A549 (cell line): Measurements from ENCODE around the gene SINHCAF. TPM values are rescaled to one million over a fixed set of nuclear protein-coding genes. Genes with fewer than 3 reads are reported as not detected.

Experiments
- ATAC-seq, 2 experiments: fragments of 200-7000 bp in 1 of 2; fragments of >200 bp in 1 of 2; cut with Nextera tagmentation in 1 of 2; cut with Tn5 transposase in 1 of 2; 3 replicates each; pipeline versions ENCODE4 v1.8.0 to v1.9.1; 2018 to 2020; ENCODE audit warnings: mild to moderate bottlenecking in 1 of 2, moderate library complexity in 1 of 2
- CTCF ChIA-PET: fragments of 300-600 bp; sonication (Branson Sonifier 250); formaldehyde crosslinking; extraction: SDS; loops from one replicate; lab custom pipeline; 2021; ENCODE audit warnings: antibody characterized with exemption, inconsistent platforms; lab: Yijun Ruan, JAX
- POLR2A ChIA-PET: fragments of 350-600 bp; formaldehyde crosslinking; extraction: SDS; loops from one replicate; lab custom pipeline; 2021; ENCODE audit warnings: antibody characterized with exemption, inconsistent platforms; lab: Yijun Ruan, JAX
- DNase-seq, 2 experiments: peaks; one replicate each; pipeline versions ENCODE4 v3.0.0 to v3.0.0-alpha.2; 2011 to 2016; ENCODE audit warnings: low read depth in 1 of 2, low spot score in 1 of 2
- FAIRE-seq: peaks from 2 replicates; lab custom pipeline; 2011; peaks lifted over from hg19 to GRCh38; lab: Jason Lieb, UNC
- H3K27ac ChIP-seq, 2 experiments: fragments of >200 bp; sonication (Bioruptor Twin); formaldehyde crosslinking; 3 replicates each; pipeline ENCODE4 v1.5.1; 2016 to 2017
- H3K4me1 ChIP-seq: fragments of >200 bp; sonication (Bioruptor Twin); formaldehyde crosslinking; 3 replicates; pipeline ENCODE4 v1.6.1; 2016
- H3K4me2 ChIP-seq: fragments of >200 bp; sonication (Bioruptor Twin); formaldehyde crosslinking; 3 replicates; pipeline ENCODE4 v1.6.1; 2016
- H3K4me3 ChIP-seq: fragments of >200 bp; sonication (Bioruptor Twin); formaldehyde crosslinking; 3 replicates; pipeline ENCODE4 v1.5.1; 2016
- H3K9me3 ChIP-seq: fragments of >200 bp; sonication (Bioruptor Twin); formaldehyde crosslinking; 3 replicates; pipeline ENCODE4 v1.6.1; 2016
- CBX2 ChIP-seq: fragments of 200-600 bp; sonication (generic); IDR thresholded peaks from 2 replicates; pipeline ENCODE4 v1.6.1; 2016; ENCODE audit warnings: low read depth, mild to moderate bottlenecking, borderline replicate concordance
- CBX8 ChIP-seq: fragments of 200-600 bp; sonication (generic); IDR thresholded peaks from 2 replicates; pipeline ENCODE4 v1.6.1; 2016
- CHD2 ChIP-seq: fragments of 150-350 bp; IDR thresholded peaks from 2 replicates; pipeline ENCODE4 v1.6.1; 2014; ENCODE audit warnings: low read length; ENCODE audit not compliant: partially characterized antibody
- CHD4 ChIP-seq: fragments of 200-600 bp; sonication (generic); IDR thresholded peaks from 2 replicates; pipeline ENCODE4 v1.6.1; 2016; ENCODE audit warnings: antibody characterized with exemption, mild to moderate bottlenecking, borderline replicate concordance
- ESRRA ChIP-seq: fragments of 150-350 bp; IDR thresholded peaks from 2 replicates; pipeline ENCODE4 v1.6.1; 2014; ENCODE audit warnings: mild to moderate bottlenecking, low read length, borderline replicate concordance
- GATA3 ChIP-seq: IDR thresholded peaks from 2 replicates; pipeline ENCODE4 v1.6.1; 2012; ENCODE audit warnings: borderline replicate concordance
- HDAC2 ChIP-seq: fragments of 200-600 bp; sonication (generic); IDR thresholded peaks from 2 replicates; pipeline ENCODE4 v1.6.1; 2016
- HOXA7 ChIP-seq: fragments of 250-450 bp; sonication (Bioruptor Pico); IDR thresholded peaks from 2 replicates; pipeline ENCODE4 v1.5.0; 2020; ENCODE audit warnings: mild to moderate bottlenecking, moderate library complexity
- MYC ChIP-seq: IDR thresholded peaks from 2 replicates; pipeline ENCODE4 v1.6.1; 2012; ENCODE audit warnings: mild to moderate bottlenecking, inconsistent platforms, low read length, improper control_type of control experiment, borderline replicate concordance
- NPAS2 ChIP-seq: fragments of 250-450 bp; sonication (Bioruptor Pico); IDR thresholded peaks from 2 replicates; pipeline ENCODE4 v1.8.0; 2022; ENCODE audit warnings: mild to moderate bottlenecking, moderate library complexity, borderline replicate concordance
- POLR2A ChIP-seq: IDR thresholded peaks from 2 replicates; pipeline ENCODE4 v1.6.1; 2012; ENCODE audit warnings: mild to moderate bottlenecking, low read length
- SMC3 ChIP-seq: fragments of >200 bp; sonication (Bioruptor Twin); formaldehyde crosslinking; IDR thresholded peaks from 3 replicates; pipeline ENCODE4 v1.6.1; 2018; ENCODE audit warnings: inconsistent platforms
- SREBF2 ChIP-seq: fragments of 450-650 bp; IDR thresholded peaks from 2 replicates; pipeline ENCODE4 v1.6.1; 2014; ENCODE audit warnings: mild to moderate bottlenecking, moderate library complexity
- TFCP2L1 ChIP-seq: fragments of 250-450 bp; sonication (Bioruptor Pico); IDR thresholded peaks from 2 replicates; pipeline ENCODE4 v1.5.0; 2021; ENCODE audit warnings: mild to moderate bottlenecking
- TP53 ChIP-seq: fragments of 250-450 bp; sonication (Bioruptor Pico); IDR thresholded peaks from 2 replicates; pipeline ENCODE4 v1.5.0; 2021; ENCODE audit warnings: mild to moderate bottlenecking, moderate library complexity
- ZNF302 ChIP-seq: fragments of 250-450 bp; sonication (Bioruptor Pico); IDR thresholded peaks from 2 replicates; pipeline ENCODE4 v1.9.0; 2021; ENCODE audit warnings: inconsistent platforms, mild to moderate bottlenecking, moderate library complexity
- WGBS: methylation state at CpG from one replicate; pipeline ENCODE4 v1.1.6; 2017; ENCODE audit errors: missing lambda C conversion rate; 5-methylcytosine and 5-hydroxymethylcytosine counted together
- polyA plus RNA-seq, 4 experiments: library from polyadenylated mRNA; depleted of rRNA in 3 of 4; stranded (reverse); fragments of >200 nt; fragmentation: RNase III in 1 of 4; extraction: RNeasy Plus Mini Kit Qiagen cat#74134 plus additional on column Dnase treatment in 1 of 4; gene quantifications; 2 replicates in 3 of 4; 3 replicates in 1 of 4; pipeline ENCODE4 v1.2.3, GENCODE V29; 2011 to 2017
- TF ChIP-seq, protein P1 (sequence below): fragments of >200 bp; sonication (Bioruptor Twin); formaldehyde crosslinking; IDR thresholded peaks from 2 replicates; pipeline ENCODE4 v1.6.1; 2016
- TF ChIP-seq, protein P2 (sequence below): fragments of >200 bp; sonication (Bioruptor Twin); formaldehyde crosslinking; IDR thresholded peaks from 3 replicates; pipeline ENCODE4 v1.6.1; 2016

Gene SINHCAF
- polyA plus RNA-seq, 2 of the 4 experiments (the other 2 are of a cell fraction): 38.8 to 106 TPM

DNA sequence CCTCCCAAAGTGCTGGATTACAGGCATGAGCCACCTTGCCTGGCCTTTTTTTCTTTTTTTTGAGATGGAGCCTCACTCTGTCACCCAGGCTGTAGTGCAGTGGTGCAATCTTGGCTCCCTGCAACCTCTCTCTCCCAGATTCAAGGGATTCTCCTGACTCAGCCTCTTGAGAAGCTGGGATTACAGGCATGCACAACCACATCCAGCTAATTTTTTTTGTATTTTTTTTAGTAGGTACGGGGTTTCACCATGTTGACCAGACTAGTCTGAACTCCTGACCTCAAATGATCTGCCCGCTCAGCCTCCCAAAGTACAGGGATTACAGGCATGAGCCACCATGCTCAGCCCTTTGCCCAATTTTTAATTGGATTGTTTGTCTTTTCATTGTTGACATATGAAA lies 58.0 kb downstream of the SINHCAF start:
- DNase-seq (no peak), ATAC-seq (no peak), FAIRE-seq (no peak)
- Histone ChIP-seq H3K9me3 (no peaks in the 10 kb centered on the region), H3K4me2 (no peak overlapping the region), H3K27ac (no peak overlapping the region), H3K4me3 (no peak overlapping the region), H3K4me1 (no peaks in the 10 kb centered on the region)
- CTCF ChIA-PET: interaction anchor here (1.0 to 2.1 kb wide), 4 partner anchors 13 to 421 kb away, joined by 3 to 6 read pairs (median 4); no protein-coding TSS in a partner anchor
- no peak for TF ChIP-seq NPAS2 (CRISPR knock-in tag)
- no peak for TF ChIP-seq MYC
- no peak for TF ChIP-seq HOXA7 (CRISPR knock-in tag)
- no peak for TF ChIP-seq ESRRA
- TF ChIP-seq, protein P1, sequence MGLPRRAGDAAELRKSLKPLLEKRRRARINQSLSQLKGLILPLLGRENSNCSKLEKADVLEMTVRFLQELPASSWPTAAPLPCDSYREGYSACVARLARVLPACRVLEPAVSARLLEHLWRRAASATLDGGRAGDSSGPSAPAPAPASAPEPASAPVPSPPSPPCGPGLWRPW: no peak
- TF ChIP-seq SMC3: no peak
- no peak for TF ChIP-seq CHD4
- TF ChIP-seq TP53 (CRISPR knock-in tag): no peak
- no peak for TF ChIP-seq CBX2
- no peak for TF ChIP-seq TFCP2L1
- TF ChIP-seq CBX8: no peak
- TF ChIP-seq ZNF302 (CRISPR knock-in tag): no peak
- TF ChIP-seq, protein P2, sequence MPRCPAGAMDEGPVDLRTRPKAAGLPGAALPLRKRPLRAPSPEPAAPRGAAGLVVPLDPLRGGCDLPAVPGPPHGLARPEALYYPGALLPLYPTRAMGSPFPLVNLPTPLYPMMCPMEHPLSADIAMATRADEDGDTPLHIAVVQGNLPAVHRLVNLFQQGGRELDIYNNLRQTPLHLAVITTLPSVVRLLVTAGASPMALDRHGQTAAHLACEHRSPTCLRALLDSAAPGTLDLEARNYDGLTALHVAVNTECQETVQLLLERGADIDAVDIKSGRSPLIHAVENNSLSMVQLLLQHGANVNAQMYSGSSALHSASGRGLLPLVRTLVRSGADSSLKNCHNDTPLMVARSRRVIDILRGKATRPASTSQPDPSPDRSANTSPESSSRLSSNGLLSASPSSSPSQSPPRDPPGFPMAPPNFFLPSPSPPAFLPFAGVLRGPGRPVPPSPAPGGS: no peak
- WGBS: 83% methylated on average over 2 of the region's 2 CpGs
- POLR2A ChIA-PET: no interaction called here

DNA sequence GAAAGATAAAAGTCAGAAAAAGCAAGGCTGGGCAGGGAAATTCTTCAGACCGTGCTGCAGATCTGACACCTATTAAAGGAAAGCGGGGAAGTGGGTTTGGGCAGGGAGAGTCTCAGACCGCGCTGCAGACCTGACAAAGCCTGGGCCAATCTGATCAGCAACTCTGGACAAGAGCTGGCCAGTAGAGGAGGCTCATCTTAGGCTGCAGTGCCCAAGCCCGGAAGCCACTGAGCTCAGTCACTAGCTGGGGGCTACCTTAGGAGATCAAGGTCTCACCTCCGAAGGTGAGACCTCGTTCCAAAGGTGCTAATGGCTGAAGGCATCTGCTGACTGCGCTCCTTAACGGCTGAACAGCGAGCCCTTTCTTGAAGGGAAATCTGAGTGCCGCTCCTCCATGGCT lies 60.2 kb downstream of the SINHCAF start:
- H3K4me1 ChIP-seq: no peaks in the 10 kb centered on the region
- TF ChIP-seq CHD2 (no peak), POLR2A (no peak), SREBF2 (no peak), HDAC2 (no peak)
- H3K27ac ChIP-seq: no peak overlapping the region
- H3K9me3 ChIP-seq: no peaks in the 10 kb centered on the region
- peak; percentile 47 to 62; a peak in 3 of 6 replicates for ATAC-seq
- 84% methylated on average over 11 of the region's 11 CpGs for WGBS
- ChIA-PET POLR2A (no interaction called here), CTCF (interaction anchor here (1.3 kb wide), 1 partner anchor 9 kb away, joined by 4 read pairs; no protein-coding TSS in a partner anchor)
- H3K4me3 ChIP-seq: no peak overlapping the region
- no peak for FAIRE-seq
- no peak for DNase-seq
- no peak overlapping the region for H3K4me2 ChIP-seq

DNA sequence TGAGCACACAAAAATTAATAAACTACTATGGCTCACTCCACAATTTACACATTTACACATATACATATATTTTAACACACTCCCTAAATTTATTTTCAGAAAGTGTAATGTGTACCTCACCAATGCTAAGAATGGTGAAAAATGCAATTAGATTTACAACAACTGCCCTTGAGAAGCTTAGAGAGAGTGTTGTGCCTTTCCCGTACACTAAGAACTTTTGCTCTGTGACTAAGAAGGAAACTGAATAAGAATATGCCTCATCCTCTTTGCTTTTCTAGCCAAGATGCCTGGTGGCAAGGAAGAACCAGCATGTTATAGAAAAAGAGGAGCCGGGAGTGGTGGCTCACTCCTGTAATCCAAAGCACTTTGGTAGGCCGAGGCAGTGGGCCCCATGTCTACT lies 62.3 kb downstream of the SINHCAF start:
- H3K4me3 ChIP-seq: no peak overlapping the region
- WGBS: 90% methylated on average over 3 of the region's 3 CpGs
- DNase-seq (no peak), FAIRE-seq (no peak), ATAC-seq (no peak)
- TF ChIP-seq SREBF2 (no peak), GATA3 (no peak)
- CTCF ChIA-PET: interaction anchor here (0.5 to 1.8 kb wide), 2 partner anchors 9 to 28 kb away, joined by 3 to 9 read pairs; no protein-coding TSS in a partner anchor
- H3K4me1 ChIP-seq: no peaks in the 10 kb centered on the region
- no peak overlapping the region for H3K27ac ChIP-seq
- H3K4me2 ChIP-seq: no peak overlapping the region
- H3K9me3 ChIP-seq: no peaks in the 10 kb centered on the region
- POLR2A ChIA-PET: no interaction called here

DNA sequence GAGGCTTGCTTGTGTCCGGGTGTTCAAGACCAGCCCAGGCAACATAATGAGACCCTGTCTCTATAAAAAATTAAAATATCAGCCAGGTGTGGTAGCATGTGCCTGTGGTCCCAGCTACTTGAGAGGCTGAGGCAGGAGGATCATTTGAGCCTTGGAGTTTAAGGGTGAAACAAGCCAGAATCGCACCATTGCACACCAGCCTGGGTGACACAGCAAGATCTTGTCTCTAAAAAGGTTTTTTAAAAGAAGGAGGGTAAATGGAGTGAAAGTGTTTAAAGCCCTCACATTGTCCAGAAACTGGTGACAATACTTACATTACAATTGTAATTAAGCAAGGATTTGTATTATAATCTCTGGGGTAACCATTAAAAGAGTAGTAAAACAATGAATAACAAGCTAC lies 64.2 kb downstream of the SINHCAF start:
- TF ChIP-seq CBX2: no peak
- TF ChIP-seq, all 56 proteins: peak for 0
- POLR2A ChIA-PET: no interaction called here
- ATAC-seq: no peak
- DNase-seq: no peak
- no peak overlapping the region for H3K27ac ChIP-seq
- FAIRE-seq: no peak
- CTCF ChIA-PET: interaction anchor here (0.7 to 2.3 kb wide), 2 partner anchors 10 kb away, joined by 3 to 24 read pairs; no protein-coding TSS in a partner anchor
- 98% methylated on average over 2 of the region's 2 CpGs for WGBS
- no peak overlapping the region for H3K4me3 ChIP-seq
- no peaks in the 10 kb centered on the region for H3K9me3 ChIP-seq
- H3K4me1 ChIP-seq: no peaks in the 10 kb centered on the region
- no peak overlapping the region for H3K4me2 ChIP-seq
